ENCODE data around the gene CLDN7.

DNA sequence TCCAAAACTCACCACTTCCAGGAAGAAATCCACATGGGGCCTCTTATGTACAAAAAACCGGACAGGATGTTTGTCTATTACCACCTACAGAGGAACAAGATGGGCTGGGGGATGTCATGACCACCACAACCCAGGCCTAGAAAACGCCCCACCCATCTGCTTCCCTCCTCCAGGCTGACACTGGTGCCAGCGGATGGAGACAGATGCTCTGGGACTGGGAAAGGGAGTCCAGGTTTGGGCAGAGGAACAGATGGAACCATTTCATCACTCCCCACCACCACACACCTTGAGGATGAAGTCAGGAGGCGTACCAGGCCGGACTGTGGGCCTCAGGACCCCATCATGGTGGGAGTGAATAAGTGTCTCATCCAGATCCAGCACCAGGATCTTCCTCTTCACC lies 15.5 kb downstream of the CLDN7 start:
- TF ChIP-seq GATA3 (IDR thresholded peaks at IDR 0.05; ENCODE audit: low read depth, low read length) (no peak), GATA2 (IDR thresholded peaks at IDR 0.05; ENCODE audit: low read depth, low read length) (no peak)

All from SH-SY5Y (cell line).